Natural killer cell (primary cell): Measurements from ENCODE around the gene MAFB. TPM values are rescaled to one million over a fixed set of nuclear protein-coding genes. Genes with fewer than 3 reads are reported as not detected.
"Not testable (repeated sequence)": the region's sequence is repeated elsewhere in the genome, so short reads cannot be mapped to it uniquely, and the experiment has no call there.

Source experiments
- ATAC-seq, 3 donors: fragments of 150-1000 bp in 2 of 3; fragments of 200-7000 bp in 1 of 3; cut with Tn5 transposase; 1 replicate in 1 of 3; 2 replicates in 2 of 3; pipeline ENCODE4 v1.10.0; 2021; ENCODE audit warnings: mild to moderate bottlenecking in 2 of 3, moderate library complexity in 2 of 3
- DNase-seq, 2 donors: peaks; one replicate each; pipeline versions ENCODE4 v3.0.0 to v3.0.0-alpha.2; 2013 to 2021; ENCODE audit warnings: mixed read lengths in 1 of 2
- H3K27ac ChIP-seq: one replicate; pipeline ENCODE4 v1.5.1; 2013; ENCODE audit warnings: mild to moderate bottlenecking, low read length
- H3K27me3 ChIP-seq: one replicate; pipeline ENCODE4 v1.6.1; 2013; ENCODE audit warnings: low read length; ENCODE audit not compliant: control insufficient read depth, insufficient read depth
- H3K36me3 ChIP-seq: one replicate; pipeline ENCODE4 v1.6.1; 2013; ENCODE audit warnings: low read length; ENCODE audit not compliant: control insufficient read depth, insufficient read depth
- H3K4me1 ChIP-seq: one replicate; pipeline ENCODE4 v1.6.1; 2013; ENCODE audit warnings: low read length; ENCODE audit not compliant: control insufficient read depth, insufficient read depth
- H3K4me3 ChIP-seq: one replicate; pipeline ENCODE4 v1.5.1; 2013; ENCODE audit warnings: low read length
- H3K9me3 ChIP-seq: one replicate; pipeline ENCODE4 v1.6.1; 2013; ENCODE audit warnings: low read length; ENCODE audit not compliant: control insufficient read depth, insufficient read depth
- H3K27ac Mint-ChIP-seq, 2 donors: one replicate each; pipeline ENCODE4 v1.8.0; 2022; ENCODE audit warnings: mild to moderate bottlenecking in 2 of 2, mixed read lengths in 2 of 2, moderate library complexity in 1 of 2
- H3K27me3 Mint-ChIP-seq, 2 donors: one replicate each; pipeline ENCODE4 v1.8.0; 2022; ENCODE audit warnings: low read depth in 2 of 2, mixed read lengths in 2 of 2
- H3K36me3 Mint-ChIP-seq: one replicate; pipeline ENCODE4 v1.8.0; 2022; ENCODE audit warnings: mixed read lengths
- H3K4me1 Mint-ChIP-seq, 2 donors: one replicate each; pipeline ENCODE4 v1.8.0; 2022; ENCODE audit warnings: mixed read lengths in 2 of 2
- H3K4me3 Mint-ChIP-seq: one replicate; pipeline ENCODE4 v1.8.0; 2022; ENCODE audit warnings: mild to moderate bottlenecking, moderate library complexity, mixed read lengths
- H3K9me3 Mint-ChIP-seq, 2 donors: one replicate each; pipeline ENCODE4 v1.8.0; 2022; ENCODE audit warnings: mixed read lengths in 2 of 2
- CTCF ChIP-seq: fragments of 200-600 bp; IDR thresholded peaks from one replicate; pipeline ENCODE4 v1.8.0; 2022; ENCODE audit warnings: antibody characterized with exemption
- WGBS: methylation state at CpG from one replicate; pipeline ENCODE4 v1.1.7; 2013; ENCODE audit warnings: missing lambda C conversion rate; ENCODE audit not compliant: insufficient coverage; 5-methylcytosine and 5-hydroxymethylcytosine counted together
- intact Hi-C: fragments of 100-400 bp; cut with micrococcal nuclease; formaldehyde crosslinking; loops from one replicate; pipeline ENCODE4 v1.14.2; 2022
- total RNA-seq, 4 donors: library from RNA; stranded (reverse); fragments of 120-200 nt in 1 of 4; gene quantifications; one replicate each; pipeline versions ENCODE4 v1.2.3 to v1.2.4, GENCODE V29; 2013 to 2022

Gene MAFB
- total RNA-seq, result 10 to 100 TPM; 10.3 to 38.9 (median 19.7) TPM
- 2.2 TPM for total RNA-seq (2013)

- Histone ChIP-seq H3K36me3 (no peaks in the 10 kb centered on the region), H3K4me3 (peak within 1 kb of the TSS; percentile 46), H3K27ac (peak within 1 kb of the TSS; percentile 42), H3K4me1 (peaks cover 22% of the 10 kb centered on the region), H3K27me3 (peaks cover 62% of the 10 kb centered on the region), H3K9me3 (no peaks in the 10 kb centered on the region)
- Mint-ChIP-seq H3K27ac (peak within 1 kb of the TSS in 1 of 2 donors; percentile 47), H3K4me1 (peaks cover 0 to 25% of the 10 kb centered on the region in 2 donors), H3K9me3 (no peaks in the 10 kb centered on the region), H3K36me3 (no peaks in the 10 kb centered on the region), H3K27me3 (peaks cover 53 to 57% of the 10 kb centered on the region in 2 donors), H3K4me3 (peak within 1 kb of the TSS; percentile 85)
- intact Hi-C loops, result no loop called here
- ATAC-seq (peak; percentile 74 to 83 (median 75)), DNase-seq (peak; percentile 44 to 58)
- TF ChIP-seq CTCF, result no peak
- WGBS, result 1% methylated on average over 85 of the region's 85 CpGs
These were observed at the start of gene MAFB for GRCh38 chr20:40689100-40689942. Gene MAFB, minus strand, starts transcription at chr20:40689236. Its CDS starts 386 bp downstream, at chr20:40688850.

- WGBS, result 95% methylated on average over 3 of the region's 4 CpGs
- H3K27me3 Mint-ChIP-seq, result peaks cover 37 to 38% of the 10 kb centered on the region in 2 donors
- not testable (repeated sequence) for H3K9me3 Mint-ChIP-seq
These were observed 47.4 kb upstream of the MAFB start for GRCh38 chr20:40736468-40736867.

GRCh38 chr20:40728996-40729395, 40.0 kb upstream of the MAFB start:
- no peaks in the 10 kb centered on the region for H3K4me1 Mint-ChIP-seq
- no peak overlapping the region for H3K27ac Mint-ChIP-seq
- no peak overlapping the region for H3K4me3 Mint-ChIP-seq
- H3K27me3 Mint-ChIP-seq, result peaks cover 31 to 48% of the 10 kb centered on the region in 2 donors
- intact Hi-C loops, result no loop called here
- Histone ChIP-seq H3K4me1 (no peaks in the 10 kb centered on the region), H3K4me3 (no peak overlapping the region), H3K27me3 (peaks cover 8% of the 10 kb centered on the region), H3K9me3 (no peaks in the 10 kb centered on the region), H3K27ac (no peak overlapping the region), H3K36me3 (no peaks in the 10 kb centered on the region)
- no peak for ATAC-seq
- no peaks in the 10 kb centered on the region for H3K36me3 Mint-ChIP-seq
- 69% methylated on average over 2 of the region's 2 CpGs for WGBS
- no peaks in the 10 kb centered on the region for H3K9me3 Mint-ChIP-seq
- no peak for TF ChIP-seq CTCF
- DNase-seq, result no peak

More at GRCh38 chr20:40736468-40736867, 47.4 kb upstream of the MAFB start:
- intact Hi-C loops, H3K27ac ChIP-seq, H3K27me3 ChIP-seq, H3K36me3 Mint-ChIP-seq, H3K4me3 ChIP-seq, H3K9me3 ChIP-seq, H3K36me3 ChIP-seq, H3K27ac Mint-ChIP-seq, ATAC-seq, H3K4me1 Mint-ChIP-seq, DNase-seq, H3K4me1 ChIP-seq, H3K4me3 Mint-ChIP-seq: not testable (repeated sequence)

GRCh38 chr20:40728470-40728869, 39.4 kb upstream of the MAFB start:
- 67% methylated on average over 1 of the region's 1 CpG for WGBS

More at GRCh38 chr20:40728470-40728869, 39.4 kb upstream of the MAFB start:
- Mint-ChIP-seq H3K9me3 (no peaks in the 10 kb centered on the region), H3K27ac (no peak overlapping the region), H3K4me3 (no peak overlapping the region), H3K36me3 (no peaks in the 10 kb centered on the region), H3K27me3 (peaks cover 29 to 43% of the 10 kb centered on the region in 2 donors), H3K4me1 (no peaks in the 10 kb centered on the region)
- Histone ChIP-seq H3K27ac (no peak overlapping the region), H3K27me3 (peaks cover 5% of the 10 kb centered on the region), H3K4me3 (no peak overlapping the region), H3K36me3 (no peaks in the 10 kb centered on the region), H3K9me3 (no peaks in the 10 kb centered on the region), H3K4me1 (no peaks in the 10 kb centered on the region)
- TF ChIP-seq CTCF, result no peak
- intact Hi-C loops, result no loop called here
- ATAC-seq (no peak), DNase-seq (no peak)
